Adrenal gland (tissue), 5 donors: ENCODE data around the gene CNIH2.

Source experiments
- POLR2A ChIP-seq, 2 donors: fragments of 450-650 bp; IDR thresholded peaks; one replicate each; pipeline ENCODE4 v1.6.1; 2017; ENCODE audit warnings: antibody characterized with exemption in 2 of 2, mild to moderate bottlenecking in 2 of 2, moderate library complexity in 1 of 2
- TF ChIP-seq, protein P1 (sequence below), 6 experiments: fragments of 450-650 bp in 4 of 6; fragments of 200-600 bp in 2 of 6; sonication (generic) in 1 of 6; IDR thresholded peaks; 1 replicate in 5 of 6; 2 replicates in 1 of 6; pipeline versions ENCODE4 v1.5.1 to v1.8.0; 2016 to 2021; ENCODE audit warnings: antibody characterized with exemption in 6 of 6, mild to moderate bottlenecking in 2 of 6, moderate library complexity in 1 of 6
- donor health status: DM: no; HTN: no; CAD: no.

DNA sequence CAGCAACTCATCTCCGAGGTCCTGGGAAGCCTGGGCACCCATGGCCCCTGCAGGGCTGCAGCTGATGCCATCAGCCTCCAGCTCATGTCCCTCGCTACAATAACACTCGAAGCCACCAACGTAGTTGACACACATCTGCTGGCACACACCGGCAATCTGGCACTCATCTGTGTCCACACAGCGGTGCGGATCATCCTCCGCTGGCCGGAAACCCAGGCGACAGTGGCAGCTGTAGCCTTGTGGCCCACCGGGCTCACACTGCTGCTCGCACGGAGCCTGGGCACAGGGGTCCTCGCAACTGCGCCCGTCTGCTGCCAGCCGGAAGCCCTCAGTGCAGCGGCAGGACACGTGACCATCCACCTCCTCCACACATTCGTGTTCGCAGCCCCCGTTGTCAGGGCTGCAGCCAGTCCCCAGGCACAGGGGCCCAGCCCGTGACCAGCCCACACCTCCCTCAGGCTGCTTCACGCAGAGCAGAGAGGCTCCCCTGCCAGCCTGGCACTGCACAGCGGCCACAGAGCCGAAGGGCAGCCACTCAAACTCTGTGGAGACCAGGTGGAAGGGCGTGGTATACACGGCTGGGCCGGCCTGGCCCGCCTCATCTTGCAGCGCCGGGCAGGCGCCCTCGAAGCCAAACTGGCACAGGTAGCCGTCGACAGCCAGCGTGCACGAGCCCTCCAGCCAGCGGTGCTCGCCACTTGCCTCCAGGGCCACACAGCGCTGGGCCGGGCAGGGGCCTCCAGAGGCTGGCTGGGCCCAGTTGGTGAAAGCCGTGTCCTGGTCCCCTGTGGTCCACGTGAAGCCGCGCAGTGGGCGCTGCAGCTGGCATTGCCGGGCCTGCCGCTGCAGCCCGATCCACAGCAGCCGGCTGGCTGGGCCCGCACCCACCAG is 38.2 kb downstream of the CNIH2 start:
- TF ChIP-seq, protein P1, sequence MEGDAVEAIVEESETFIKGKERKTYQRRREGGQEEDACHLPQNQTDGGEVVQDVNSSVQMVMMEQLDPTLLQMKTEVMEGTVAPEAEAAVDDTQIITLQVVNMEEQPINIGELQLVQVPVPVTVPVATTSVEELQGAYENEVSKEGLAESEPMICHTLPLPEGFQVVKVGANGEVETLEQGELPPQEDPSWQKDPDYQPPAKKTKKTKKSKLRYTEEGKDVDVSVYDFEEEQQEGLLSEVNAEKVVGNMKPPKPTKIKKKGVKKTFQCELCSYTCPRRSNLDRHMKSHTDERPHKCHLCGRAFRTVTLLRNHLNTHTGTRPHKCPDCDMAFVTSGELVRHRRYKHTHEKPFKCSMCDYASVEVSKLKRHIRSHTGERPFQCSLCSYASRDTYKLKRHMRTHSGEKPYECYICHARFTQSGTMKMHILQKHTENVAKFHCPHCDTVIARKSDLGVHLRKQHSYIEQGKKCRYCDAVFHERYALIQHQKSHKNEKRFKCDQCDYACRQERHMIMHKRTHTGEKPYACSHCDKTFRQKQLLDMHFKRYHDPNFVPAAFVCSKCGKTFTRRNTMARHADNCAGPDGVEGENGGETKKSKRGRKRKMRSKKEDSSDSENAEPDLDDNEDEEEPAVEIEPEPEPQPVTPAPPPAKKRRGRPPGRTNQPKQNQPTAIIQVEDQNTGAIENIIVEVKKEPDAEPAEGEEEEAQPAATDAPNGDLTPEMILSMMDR (IDR thresholded peaks at IDR 0.05), result no peak
- TF ChIP-seq POLR2A (IDR thresholded peaks at IDR 0.05), result no peak
